IMR-90 (cell line): ENCODE measurements around the gene TXK. TPM values are rescaled to one million over a fixed set of nuclear protein-coding genes. Genes with fewer than 3 reads are reported as not detected.

ENCODE experiments used
- ATAC-seq: fragments of 200-7000 bp; cut with Tn5 transposase; 2 replicates; pipeline ENCODE4 v1.9.1; 2020; ENCODE audit warnings: low read depth, mild to moderate bottlenecking, moderate library complexity
- BruUV-seq: library from RNA; stranded (reverse); fragments of 400-500 nt; replicated peaks from 2 replicates; lab custom pipeline; 2021; lab: Mats Ljungman, UMichigan
- CTCF ChIA-PET: fragments of 300-600 bp; formaldehyde crosslinking; extraction: SDS; loops from one replicate; lab custom pipeline; 2021; ENCODE audit warnings: antibody characterized with exemption; lab: Yijun Ruan, JAX
- POLR2A ChIA-PET: fragments of 300-600 bp; sonication (Branson Sonifier 250); formaldehyde crosslinking; loops from one replicate; lab custom pipeline; 2022; ENCODE audit warnings: antibody characterized with exemption; ENCODE audit not compliant: unreplicated experiment; lab: Charles Lee
- DNase-seq: peaks from one replicate; pipeline ENCODE4 v3.0.0; 2013
- H2AFZ ChIP-seq: replicated peaks from 2 replicates; pipeline ENCODE3; 2013; ENCODE audit warnings: low read length, mild to moderate bottlenecking; ENCODE audit not compliant: poor library complexity
- H2AK5ac ChIP-seq: 2 replicates; pipeline ENCODE4 v1.6.1; 2013; ENCODE audit warnings: low read depth, low read length, inconsistent platforms
- H2AK9ac ChIP-seq: replicated peaks from 2 replicates; pipeline ENCODE3; 2013; ENCODE audit warnings: mild to moderate bottlenecking, low read depth, low read length, moderate library complexity; ENCODE audit not compliant: poor library complexity
- H2BK120ac ChIP-seq: 2 replicates; pipeline ENCODE4 v1.6.1; 2013; ENCODE audit warnings: low read depth, low read length, inconsistent platforms
- H2BK15ac ChIP-seq: 3 replicates; pipeline ENCODE4 v1.6.1; 2013; ENCODE audit warnings: low read depth, low read length, inconsistent platforms
- H2BK20ac ChIP-seq: 2 replicates; pipeline ENCODE4 v1.6.1; 2013; ENCODE audit warnings: low read depth, mild to moderate bottlenecking, inconsistent platforms, low read length, moderate library complexity
- H2BK5ac ChIP-seq: 2 replicates; pipeline ENCODE4 v1.6.1; 2013; ENCODE audit warnings: mild to moderate bottlenecking, low read depth, low read length, inconsistent platforms; ENCODE audit not compliant: poor library complexity, severe bottlenecking
- H3K14ac ChIP-seq: replicated peaks from 2 replicates; pipeline ENCODE4 v1.6.1; 2013; ENCODE audit warnings: low read depth, low read length, inconsistent platforms
- H3K18ac ChIP-seq: 2 replicates; pipeline ENCODE4 v1.6.1; 2013; ENCODE audit warnings: low read depth, low read length, control low read depth
- H3K23ac ChIP-seq: 2 replicates; pipeline ENCODE4 v1.6.1; 2013; ENCODE audit warnings: low read depth, low read length, inconsistent platforms
- H3K27ac ChIP-seq: 2 replicates; pipeline ENCODE4 v1.5.1; 2013; ENCODE audit warnings: mild to moderate bottlenecking, control low read depth, low read length; ENCODE audit not compliant: insufficient read depth
- H3K27me3 ChIP-seq: 2 replicates; pipeline ENCODE4 v1.6.1; 2013; ENCODE audit warnings: low read length; ENCODE audit not compliant: control insufficient read depth, insufficient read depth
- H3K36me3 ChIP-seq: 2 replicates; pipeline ENCODE4 v1.6.1; 2013; ENCODE audit warnings: low read length, mixed read lengths; ENCODE audit not compliant: control insufficient read depth, insufficient read depth
- H3K4ac ChIP-seq: 2 replicates; pipeline ENCODE4 v1.6.1; 2013; ENCODE audit warnings: low read depth, low read length, inconsistent platforms
- H3K4me1 ChIP-seq: 2 replicates; pipeline ENCODE4 v1.6.1; 2013; ENCODE audit warnings: low read length, mixed read lengths; ENCODE audit not compliant: control insufficient read depth, insufficient read depth
- H3K4me2 ChIP-seq: 2 replicates; pipeline ENCODE4 v1.6.1; 2013; ENCODE audit warnings: low read depth, mild to moderate bottlenecking, control low read depth, low read length, moderate library complexity
- H3K4me3 ChIP-seq: 2 replicates; pipeline ENCODE4 v1.5.1; 2013; ENCODE audit warnings: low read depth, mild to moderate bottlenecking, control low read depth, low read length, moderate library complexity; ENCODE audit not compliant: insufficient read depth
- H3K56ac ChIP-seq: 2 replicates; pipeline ENCODE4 v1.6.1; 2013; ENCODE audit warnings: low read length, inconsistent platforms; ENCODE audit not compliant: insufficient read depth; ENCODE audit errors: extremely low read depth
- H3K79me1 ChIP-seq, 2 experiments: 2 replicates each; pipeline ENCODE4 v1.6.1; 2013; ENCODE audit warnings: low read length in 2 of 2, inconsistent platforms in 1 of 2, low read depth in 1 of 2
- H3K9ac ChIP-seq: 2 replicates; pipeline ENCODE4 v1.6.1; 2013; ENCODE audit warnings: low read depth, low read length, control low read depth
- H3K9me1 ChIP-seq: 2 replicates; pipeline ENCODE4 v1.6.1; 2013; ENCODE audit warnings: low read length, inconsistent platforms; ENCODE audit not compliant: insufficient read depth
- H3K9me3 ChIP-seq: 2 replicates; pipeline ENCODE4 v1.6.1; 2013; ENCODE audit warnings: low read length; ENCODE audit not compliant: control insufficient read depth, insufficient read depth
- H4K20me1 ChIP-seq: 2 replicates; pipeline ENCODE4 v1.6.1; 2013; ENCODE audit warnings: low read length, inconsistent platforms; ENCODE audit not compliant: insufficient read depth
- H4K5ac ChIP-seq: 2 replicates; pipeline ENCODE4 v1.6.1; 2013; ENCODE audit warnings: mild to moderate bottlenecking, low read depth, low read length, control low read depth
- H4K8ac ChIP-seq, 2 experiments: 2 replicates each; pipeline ENCODE4 v1.6.1; 2013; ENCODE audit warnings: low read depth in 2 of 2, low read length in 2 of 2, control low read depth in 1 of 2, inconsistent platforms in 1 of 2
- H4K91ac ChIP-seq: 2 replicates; pipeline ENCODE4 v1.6.1; 2013; ENCODE audit warnings: low read depth, low read length, inconsistent platforms; ENCODE audit not compliant: insufficient read depth
- RFX5 ChIP-seq: IDR thresholded peaks from 2 replicates; pipeline ENCODE4 v1.8.0; 2012; ENCODE audit warnings: low read depth, mild to moderate bottlenecking, low read length, moderate library complexity
- WGBS, 2 experiments: methylation state at CpG; one replicate each; pipeline versions ENCODE4 v1.1.5 to v1.1.7; 2013; ENCODE audit warnings: missing lambda C conversion rate in 2 of 2; ENCODE audit not compliant: insufficient read length in 1 of 2; ENCODE audit errors: extremely low coverage in 2 of 2; 5-methylcytosine and 5-hydroxymethylcytosine counted together
- dilution Hi-C: fragments of 300-500 bp; cut with HindIII; formaldehyde crosslinking; loops from one replicate; pipeline ENCODE4 v1.14.3; 2018; ENCODE audit warnings: low sequenced_read_pairs; ENCODE audit not compliant: unreplicated experiment
- in situ Hi-C: fragments of 300-500 bp; cut with MboI; formaldehyde crosslinking; loops from 3 replicates; pipeline ENCODE4 v1.14.3; 2019; ENCODE audit warnings: low sequenced_read_pairs, inconsistent platforms, mixed read lengths
- intact Hi-C: fragments of 100-400 bp; cut with micrococcal nuclease; formaldehyde crosslinking; loops from 2 replicates; pipeline ENCODE4 v1.10.0; 2022
- polyA plus RNA-seq, 3 experiments: library from polyadenylated mRNA; depleted of rRNA; stranded (reverse); fragments of >200 nt; gene quantifications; 2 replicates each; pipeline ENCODE4 v1.2.3, GENCODE V29; 2012; ENCODE audit warnings: low replicate concordance in 1 of 3
- total RNA-seq: library from RNA; depleted of rRNA; stranded (reverse); fragments of >200 nt; gene quantifications from 2 replicates; pipeline ENCODE4 v1.2.3, GENCODE V29; 2012

Gene TXK
- total and polyA plus RNA-seq, 2 of the 4 experiments (the other 2 are of a cell fraction), result not detected

DNA sequence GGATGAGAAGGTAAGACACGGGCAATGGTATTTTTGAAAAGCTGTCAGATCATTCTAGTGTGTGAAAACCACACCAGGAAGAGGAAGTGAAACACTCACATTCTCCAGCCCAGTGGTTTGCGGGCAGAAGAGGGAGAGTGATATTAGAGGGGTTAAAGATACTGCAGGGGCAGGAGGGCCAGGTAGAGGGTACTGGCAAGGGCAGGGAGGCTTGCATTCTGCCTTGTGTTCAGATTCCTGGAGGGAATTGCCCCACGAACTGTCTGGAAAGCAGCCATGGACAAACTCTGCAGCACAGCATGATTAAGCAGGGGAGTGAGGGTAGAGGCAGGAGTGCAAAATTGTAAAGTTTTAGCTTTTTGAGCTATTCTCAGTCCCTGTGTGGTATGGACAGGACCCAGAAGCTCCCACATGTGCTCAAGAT, 86.6 kb downstream of the TXK start:
- Histone ChIP-seq H2BK15ac (no peak overlapping the region), H3K9me1 (no peaks in the 10 kb centered on the region), H3K56ac (no peak overlapping the region), H3K36me3 (no peaks in the 10 kb centered on the region), H4K5ac (no peak overlapping the region), H3K79me1 (no peaks in the 10 kb centered on the region), H3K4me1 (no peaks in the 10 kb centered on the region), H2BK120ac (no peak overlapping the region), H2BK5ac (no peak overlapping the region), H2AK5ac (no peak overlapping the region), H3K4me3 (no peak overlapping the region), H3K4ac (no peak overlapping the region), H2AFZ (no peak overlapping the region), H3K27me3 (peaks cover 6% of the 10 kb centered on the region), H3K14ac (no peak overlapping the region), H4K20me1 (no peaks in the 10 kb centered on the region), H3K9me3 (no peaks in the 10 kb centered on the region), H3K4me2 (no peak overlapping the region), H3K18ac (no peak overlapping the region), H3K9ac (no peak overlapping the region), H3K27ac (no peak overlapping the region), H2BK20ac (no peak overlapping the region), H4K8ac (no peak overlapping the region), H4K91ac (no peak overlapping the region), H3K23ac (no peak overlapping the region), H2AK9ac (no peak overlapping the region)
- ChIA-PET CTCF (no interaction called here), POLR2A (no interaction called here)
- BruUV-seq, result no TSS peak
- ATAC-seq (no peak), DNase-seq (no peak)
- WGBS, 2 experiments, result 0% methylated on average over 1 of the region's 3 CpGs; no CpG with 5 or more reads in 1 of the 2 experiments
- in situ Hi-C loops, result no loop called here
- dilution Hi-C loops, result no loop called here
- no peak for TF ChIP-seq RFX5
- intact Hi-C loops, result no loop called here
